Spinal cord (tissue), 10 donors: Measurements from ENCODE around the gene RGS19. TPM values are rescaled to one million over a fixed set of nuclear protein-coding genes. Genes with fewer than 3 reads are reported as not detected.

Experiments
- DNase-seq, 6 donors: peaks; one replicate each; pipeline versions ENCODE4 v3.0.0 to v3.0.0-alpha.2; 2013 to 2015; ENCODE audit warnings: low spot score in 6 of 6, low read depth in 4 of 6
- H3K27ac ChIP-seq: one replicate; pipeline ENCODE4 v1.5.1; 2013; ENCODE audit warnings: low read depth, low read length, control low read depth
- H3K27me3 ChIP-seq: one replicate; pipeline ENCODE4 v1.6.1; 2013; ENCODE audit warnings: low read length; ENCODE audit not compliant: control insufficient read depth, insufficient read depth
- H3K36me3 ChIP-seq: one replicate; pipeline ENCODE4 v1.6.1; 2013; ENCODE audit warnings: low read length; ENCODE audit not compliant: control insufficient read depth, insufficient read depth
- H3K4me1 ChIP-seq: one replicate; pipeline ENCODE4 v1.6.1; 2013; ENCODE audit warnings: low read length; ENCODE audit not compliant: control insufficient read depth, insufficient read depth
- H3K4me3 ChIP-seq: one replicate; pipeline ENCODE4 v1.5.1; 2013; ENCODE audit warnings: low read depth, low read length, control low read depth
- H3K9me3 ChIP-seq: one replicate; pipeline ENCODE4 v1.6.1; 2013; ENCODE audit warnings: low read length; ENCODE audit not compliant: control insufficient read depth, insufficient read depth
- WGBS: methylation state at CpG from one replicate; pipeline ENCODE4 v1.1.5; 2013; ENCODE audit warnings: missing lambda C conversion rate; ENCODE audit not compliant: insufficient coverage; 5-methylcytosine and 5-hydroxymethylcytosine counted together
- polyA plus RNA-seq, 2 donors: library from polyadenylated mRNA; unstranded; fragments of 120-200 nt; gene quantifications; one replicate each; pipeline ENCODE4 v1.2.1, GENCODE V29; 2013; ENCODE audit not compliant: insufficient read length in 2 of 2
- total RNA-seq, 2 donors: library from RNA; depleted of rRNA in 1 of 2; stranded (reverse); fragments of 120-200 nt in 1 of 2; fragments of >200 nt in 1 of 2; gene quantifications; one replicate each; pipeline versions ENCODE4 v1.2.3 to v1.2.4, GENCODE V29; 2013 to 2014
- donor health status: healthy.

RGS19 gene
- total and polyA plus RNA-seq, 4 donors = 10.7 to 21.5 (median 17.4) TPM

DNA sequence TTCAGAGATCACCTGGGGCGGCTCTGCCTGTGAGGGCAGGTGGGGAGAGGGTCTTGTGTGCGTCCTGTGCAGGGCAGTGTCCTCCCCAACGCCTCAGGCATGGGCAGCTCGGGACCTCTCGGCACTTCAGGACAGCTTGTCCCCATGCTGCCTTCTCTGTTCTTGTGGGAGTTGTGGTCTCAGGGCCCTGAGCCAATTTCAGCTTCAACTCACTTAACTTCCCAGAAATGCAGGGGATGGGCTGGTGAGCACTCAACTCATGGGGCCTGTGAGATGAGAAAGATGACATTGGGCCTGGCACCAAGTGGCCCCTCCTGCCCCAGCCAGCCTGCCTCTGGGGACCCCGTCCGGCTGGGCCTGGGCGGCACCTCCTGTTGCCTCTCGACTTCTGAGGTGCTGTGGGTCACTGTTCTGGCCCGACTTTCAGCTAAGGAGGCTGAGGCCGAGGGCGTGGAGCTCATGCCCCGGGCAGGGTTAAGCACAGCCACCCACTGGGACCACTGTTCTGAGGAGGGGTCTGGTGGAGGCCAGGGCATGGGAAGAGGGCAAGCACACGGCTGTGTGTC, 6.7 kb downstream of the RGS19 start:
- WGBS = 92% methylated on average over 10 of the region's 14 CpGs
- Histone ChIP-seq H3K4me1 (peaks cover 13% of the 10 kb centered on the region), H3K9me3 (no peaks in the 10 kb centered on the region), H3K4me3 (no peak overlapping the region), H3K27me3 (no peaks in the 10 kb centered on the region), H3K36me3 (peaks cover 94% of the 10 kb centered on the region), H3K27ac (no peak overlapping the region)
- no peak for DNase-seq

DNA sequence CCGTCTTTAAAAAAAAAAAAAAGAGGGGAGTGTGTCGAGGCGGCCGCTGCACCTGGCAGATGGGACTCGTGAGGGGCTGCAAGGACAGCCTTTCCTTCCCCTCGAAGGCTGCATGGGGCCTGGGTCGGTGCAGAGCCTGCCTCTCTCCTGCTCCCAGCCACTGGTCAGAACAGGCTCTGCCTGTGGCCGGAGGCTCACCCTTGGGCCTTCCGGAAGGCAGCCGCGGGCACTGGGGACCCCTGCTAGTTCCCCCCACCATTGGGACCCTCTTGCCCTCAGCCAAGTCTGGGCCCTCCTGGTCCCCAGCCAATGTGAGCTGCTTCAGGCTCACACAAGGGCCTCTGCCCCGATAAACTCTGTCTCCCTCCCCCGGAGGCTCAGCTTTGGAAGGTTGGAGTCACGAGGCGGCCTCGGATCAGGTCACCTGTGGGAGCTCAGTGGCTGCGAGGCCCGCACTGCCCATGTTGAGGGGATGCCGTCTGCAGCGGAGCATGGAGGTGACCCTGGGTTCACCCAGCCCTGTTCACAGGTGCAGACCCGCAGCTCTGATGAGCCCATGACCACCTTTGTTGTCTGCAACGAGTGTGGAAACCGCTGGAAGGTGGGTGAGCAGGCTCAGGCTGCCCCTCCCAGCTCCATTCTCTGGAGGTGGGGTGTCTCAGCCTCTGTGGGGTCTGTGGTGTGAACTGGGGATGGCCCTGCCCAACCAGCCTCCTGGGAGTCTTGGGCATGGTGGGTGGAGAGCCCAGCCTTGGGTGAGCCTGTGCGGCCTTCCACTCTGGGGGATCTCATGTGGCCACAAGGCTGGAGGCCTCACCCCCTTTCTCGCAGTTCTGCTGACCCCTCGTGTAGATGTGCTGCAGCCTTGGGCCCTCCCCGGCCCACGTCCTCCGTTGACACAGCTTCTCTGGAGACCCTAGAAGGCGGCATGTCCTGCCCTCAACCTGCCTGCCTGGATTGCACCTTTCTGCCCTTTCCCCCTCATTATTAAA, 7.7 kb downstream of the RGS19 start:
- no peak for DNase-seq
- Histone ChIP-seq H3K4me3 (no peak overlapping the region), H3K9me3 (no peaks in the 10 kb centered on the region), H3K27me3 (no peaks in the 10 kb centered on the region), H3K4me1 (peaks cover 13% of the 10 kb centered on the region), H3K27ac (no peak overlapping the region), H3K36me3 (peaks cover 97% of the 10 kb centered on the region)
- 87% methylated on average over 28 of the region's 30 CpGs for WGBS

DNA sequence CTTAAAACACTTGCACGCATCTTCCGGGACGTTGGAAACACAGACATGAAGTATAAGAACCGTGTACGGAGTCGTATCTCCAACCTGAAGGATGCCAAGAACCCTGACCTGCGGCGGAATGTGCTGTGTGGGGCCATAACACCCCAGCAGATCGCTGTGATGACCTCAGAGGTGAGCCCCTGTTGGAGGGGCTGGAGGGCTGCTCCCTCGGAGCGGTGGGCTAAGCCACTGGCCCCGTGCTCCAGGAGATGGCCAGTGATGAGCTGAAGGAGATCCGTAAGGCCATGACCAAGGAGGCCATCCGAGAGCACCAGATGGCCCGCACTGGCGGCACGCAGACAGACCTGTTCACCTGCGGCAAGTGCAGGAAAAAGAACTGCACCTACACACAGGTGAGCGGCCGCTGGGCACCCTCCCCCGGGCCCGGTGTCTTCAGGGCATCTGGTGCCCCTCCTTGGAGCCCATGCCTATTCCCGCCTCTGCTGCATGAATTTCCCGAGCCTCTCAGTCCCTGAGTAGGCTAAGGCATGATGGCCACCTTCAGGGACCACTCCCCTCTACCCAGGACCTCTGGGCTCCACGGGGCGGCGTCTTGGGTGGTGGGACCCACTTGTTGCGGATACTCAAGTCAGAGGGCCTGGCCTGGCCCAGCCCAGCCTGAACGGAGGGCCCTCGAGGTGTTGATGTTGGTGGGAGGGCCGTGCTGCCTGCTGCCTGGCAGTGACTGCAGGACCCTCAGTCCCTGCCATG, 8.9 kb downstream of the RGS19 start:
- DNase-seq = no peak
- Histone ChIP-seq H3K36me3 (peaks cover 96% of the 10 kb centered on the region), H3K27me3 (no peaks in the 10 kb centered on the region), H3K27ac (no peak overlapping the region), H3K9me3 (no peaks in the 10 kb centered on the region), H3K4me1 (peaks cover 15% of the 10 kb centered on the region), H3K4me3 (no peak overlapping the region)
- 95% methylated on average over 30 of the region's 31 CpGs for WGBS

DNA sequence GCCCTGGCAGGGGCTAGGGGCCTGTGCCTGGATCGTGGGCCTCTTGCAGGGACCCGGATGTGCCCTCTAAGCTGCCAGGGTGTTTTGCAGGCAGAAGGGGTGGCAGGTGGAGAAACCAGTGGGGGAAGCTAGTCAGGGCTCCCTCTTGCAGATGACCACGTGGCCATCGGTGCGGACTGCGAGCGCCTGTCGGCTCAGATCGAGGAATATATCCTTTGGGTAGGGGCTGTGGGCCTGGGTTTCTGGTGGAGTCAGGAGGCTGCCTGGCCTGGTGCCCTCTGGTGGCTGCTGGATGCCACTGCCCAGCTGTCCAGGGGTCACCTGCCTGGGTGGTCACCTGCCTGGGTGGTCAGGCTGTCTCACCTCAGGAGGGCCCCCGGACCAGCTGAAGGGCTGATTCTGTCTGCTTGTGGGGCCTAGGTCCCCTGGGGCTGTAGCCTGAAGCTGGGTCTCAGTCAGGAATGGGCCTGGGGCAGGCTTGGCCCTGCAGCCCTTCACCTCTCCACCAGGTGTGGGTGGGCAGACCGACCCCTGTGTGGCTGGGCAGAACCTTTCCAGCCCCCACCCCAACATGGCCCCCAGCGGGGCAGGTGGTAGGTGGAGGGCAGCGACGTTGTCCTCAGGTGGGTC, 9.6 kb downstream of the RGS19 start:
- Histone ChIP-seq H3K27me3 (no peaks in the 10 kb centered on the region), H3K4me3 (no peak overlapping the region), H3K27ac (no peak overlapping the region), H3K4me1 (peaks cover 20% of the 10 kb centered on the region), H3K36me3 (peaks cover 93% of the 10 kb centered on the region), H3K9me3 (no peaks in the 10 kb centered on the region)
- DNase-seq = peak in 1 of 6 donors; percentile 45
- WGBS = 50% methylated on average over 13 of the region's 14 CpGs

DNA sequence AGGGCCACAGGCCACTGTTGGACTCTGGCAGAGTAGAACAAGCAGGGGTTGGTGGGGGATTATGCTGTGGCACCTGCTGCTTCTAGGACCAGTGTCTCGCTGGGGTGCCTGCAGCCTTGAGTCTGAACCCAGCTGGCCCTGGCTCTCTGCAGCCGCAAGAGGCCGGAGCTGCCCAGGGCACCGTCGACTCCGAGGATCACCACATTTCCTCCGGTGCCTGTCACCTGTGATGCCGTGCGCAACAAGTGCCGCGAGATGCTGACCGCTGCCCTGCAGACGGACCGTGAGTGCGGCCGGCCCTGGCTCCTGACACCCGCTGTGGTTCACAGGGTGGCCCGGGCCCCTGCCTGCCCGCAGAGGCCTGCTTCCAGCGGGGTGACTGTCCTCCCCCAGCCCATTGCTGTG, 10.1 kb downstream of the RGS19 start:
- Histone ChIP-seq H3K4me3 (no peak overlapping the region), H3K27ac (no peak overlapping the region), H3K4me1 (peaks cover 25% of the 10 kb centered on the region), H3K27me3 (no peaks in the 10 kb centered on the region), H3K9me3 (no peaks in the 10 kb centered on the region), H3K36me3 (peaks cover 92% of the 10 kb centered on the region)
- DNase-seq = no peak
- WGBS = 90% methylated on average over 20 of the region's 20 CpGs

DNA sequence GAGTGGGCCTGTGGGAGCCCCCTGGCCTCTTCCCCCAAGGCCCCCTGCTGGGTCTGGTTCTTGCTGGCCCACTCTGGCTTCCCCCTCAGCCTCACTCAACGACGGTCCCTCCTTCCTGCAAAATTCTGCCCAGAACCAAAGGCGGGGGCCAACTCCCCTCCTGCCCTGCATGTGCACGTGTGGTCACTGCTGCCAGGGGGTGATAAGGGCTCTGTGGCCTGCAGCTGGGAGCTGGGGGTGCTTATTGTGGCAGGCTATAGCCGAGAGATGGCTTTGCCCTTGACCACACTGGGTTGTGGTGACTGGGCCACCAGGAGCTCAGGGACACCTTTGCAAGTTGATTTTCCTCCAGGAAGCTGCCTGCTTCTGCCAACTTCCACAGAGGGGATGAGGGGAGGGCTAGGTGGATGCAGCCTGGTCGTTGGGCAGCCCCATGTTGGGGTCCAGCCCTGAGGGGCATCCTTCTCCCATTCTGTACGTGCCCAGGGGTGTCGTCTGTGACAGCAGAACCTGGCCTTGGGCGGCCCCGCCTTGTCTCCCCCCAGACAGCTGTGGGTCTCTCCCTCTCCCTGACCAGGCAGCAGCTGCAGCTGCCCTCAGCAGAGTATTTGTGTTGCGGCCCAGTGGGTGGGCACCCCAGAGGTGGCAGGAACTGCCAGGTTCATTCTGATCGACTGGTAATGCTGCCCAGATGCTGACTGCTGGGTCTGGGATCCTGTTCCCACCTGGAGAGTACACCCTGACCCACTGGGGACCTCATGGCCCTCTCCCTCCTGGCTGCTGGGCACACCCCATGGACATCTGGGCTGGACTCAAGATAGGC, 10.7 kb downstream of the RGS19 start:
- no peaks in the 10 kb centered on the region for H3K9me3 ChIP-seq
- 78% methylated on average over 9 of the region's 12 CpGs for WGBS
- no peak for DNase-seq
- H3K4me1 ChIP-seq = peaks cover 31% of the 10 kb centered on the region
- no peaks in the 10 kb centered on the region for H3K27me3 ChIP-seq
- H3K36me3 ChIP-seq = peaks cover 88% of the 10 kb centered on the region
- H3K4me3 ChIP-seq = no peak overlapping the region
- no peak overlapping the region for H3K27ac ChIP-seq

DNA sequence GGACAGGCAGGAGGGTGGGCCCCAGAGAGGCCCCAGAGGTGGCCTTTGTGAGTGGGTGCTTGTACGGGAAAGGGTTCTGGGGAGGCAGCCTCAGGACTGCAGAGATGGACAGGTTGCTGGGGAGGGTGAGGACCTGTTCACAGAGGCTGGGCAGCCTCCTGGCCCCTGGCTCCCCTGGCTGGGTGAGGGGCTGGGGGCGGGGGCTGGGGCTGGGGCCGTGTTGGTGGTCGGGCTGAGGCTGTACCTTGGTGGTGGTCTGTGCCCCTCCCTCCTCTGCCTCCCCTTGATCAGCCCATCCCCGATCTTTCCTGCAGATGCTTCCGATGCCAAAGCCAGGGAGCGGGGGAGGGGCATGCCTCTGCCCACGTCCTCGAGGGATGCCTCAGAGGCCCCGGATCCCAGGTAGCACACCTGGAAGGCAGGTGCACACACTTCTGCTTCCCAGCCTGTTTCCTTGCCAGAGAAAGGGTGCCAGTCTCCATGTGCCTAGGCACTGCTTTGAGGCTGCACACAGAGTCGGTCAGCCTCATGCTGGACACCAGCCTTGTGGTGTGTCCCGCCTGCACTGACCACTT, 11.5 kb downstream of the RGS19 start:
- 80% methylated on average over 9 of the region's 12 CpGs for WGBS
- Histone ChIP-seq H3K27me3 (no peaks in the 10 kb centered on the region), H3K27ac (no peak overlapping the region), H3K9me3 (no peaks in the 10 kb centered on the region), H3K36me3 (peaks cover 83% of the 10 kb centered on the region), H3K4me1 (peaks cover 32% of the 10 kb centered on the region), H3K4me3 (no peak overlapping the region)
- no peak for DNase-seq

DNA sequence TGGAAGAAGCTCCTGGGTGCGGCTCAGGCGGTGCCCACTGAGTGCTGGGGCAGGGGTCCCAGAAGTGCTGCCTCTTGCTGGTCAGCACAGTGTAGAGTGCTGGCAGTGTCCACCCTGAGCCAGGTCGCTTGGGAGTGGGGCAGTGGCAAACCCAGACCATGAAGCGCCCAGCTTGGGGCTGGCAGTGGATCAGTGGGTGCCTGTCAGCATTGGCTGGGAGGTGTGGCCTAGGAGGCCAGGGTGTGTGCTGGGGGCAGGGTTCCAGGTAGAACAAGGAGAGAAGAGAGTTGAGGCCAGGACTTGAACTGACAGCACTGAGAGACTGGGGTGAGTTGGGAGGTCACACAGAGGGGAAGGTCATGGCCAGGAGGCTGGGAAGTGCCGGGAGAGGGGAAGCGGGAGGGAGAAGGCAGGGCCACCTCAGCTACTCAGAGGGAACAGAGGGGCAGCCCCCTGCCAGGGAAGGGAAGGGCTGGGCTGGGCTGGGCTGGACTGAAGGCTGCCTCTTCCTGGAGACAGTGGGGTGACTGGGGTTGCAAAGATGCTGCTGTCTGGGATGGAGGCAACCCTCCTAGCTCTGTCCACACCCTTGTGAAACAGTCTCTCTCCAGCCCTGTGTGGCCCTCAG, 12.2 kb downstream of the RGS19 start:
- H3K36me3 ChIP-seq = peaks cover 76% of the 10 kb centered on the region
- no peaks in the 10 kb centered on the region for H3K9me3 ChIP-seq
- no peaks in the 10 kb centered on the region for H3K27me3 ChIP-seq
- peaks cover 39% of the 10 kb centered on the region for H3K4me1 ChIP-seq
- no peak for DNase-seq
- 92% methylated on average over 6 of the region's 6 CpGs for WGBS
- no peak overlapping the region for H3K4me3 ChIP-seq
- H3K27ac ChIP-seq = no peak overlapping the region
